OCI-LY7 (cell line): ENCODE data around the gene TIGD4.

Experiments
- CTCF ChIP-seq: fragments of 200-600 bp; sonication (generic); conservative IDR thresholded peaks from 2 replicates; pipeline ENCODE4 v1.5.1; 2014; ENCODE audit warnings: mild to moderate bottlenecking, antibody characterized with exemption, low read length, moderate library complexity, mixed read lengths
- EZH2phosphoT487 ChIP-seq: fragments of 200-600 bp; sonication (generic); IDR thresholded peaks from 2 replicates; pipeline ENCODE4 v1.6.1; 2018; ENCODE audit warnings: low read depth, borderline replicate concordance, mild to moderate bottlenecking, mixed run types, antibody characterized with exemption, low read length, moderate library complexity, mixed read lengths

- TF ChIP-seq CTCF = no peak
- no peak for TF ChIP-seq EZH2phosphoT487
Measured at GRCh38 chr4:152808670-152809069, 29.1 kb upstream of the TIGD4 start.
